Ishikawa (cell line): ENCODE measurements around the gene IER5L.

Experiments
- CEBPB ChIP-seq: IDR thresholded peaks from 2 replicates; pipeline ENCODE4 v1.6.1; 2012
- CREB1 ChIP-seq: IDR thresholded peaks from 2 replicates; pipeline ENCODE4 v1.6.1; 2012; ENCODE audit warnings: low read depth
- EGR1 ChIP-seq: IDR thresholded peaks from 2 replicates; pipeline ENCODE4 v1.6.1; 2012
- EP300 ChIP-seq: IDR thresholded peaks from 2 replicates; pipeline ENCODE4 v1.6.1; 2012; ENCODE audit warnings: borderline replicate concordance
- FOXM1 ChIP-seq: IDR thresholded peaks from 2 replicates; pipeline ENCODE4 v1.6.1; 2012; ENCODE audit warnings: low read depth, borderline replicate concordance
- MAX ChIP-seq: IDR thresholded peaks from 2 replicates; pipeline ENCODE4 v1.6.1; 2012
- NFIC ChIP-seq: IDR thresholded peaks from 2 replicates; pipeline ENCODE4 v1.6.1; 2012
- RAD21 ChIP-seq: IDR thresholded peaks from 2 replicates; pipeline ENCODE4 v1.6.1; 2012; ENCODE audit warnings: low read depth
- REST ChIP-seq: IDR thresholded peaks from 2 replicates; pipeline ENCODE4 v1.6.1; 2012; ENCODE audit warnings: low read depth, mild to moderate bottlenecking
- TAF1 ChIP-seq: IDR thresholded peaks from 2 replicates; pipeline ENCODE4 v1.6.1; 2012; ENCODE audit warnings: low read depth, mild to moderate bottlenecking
- TCF12 ChIP-seq: IDR thresholded peaks from 2 replicates; pipeline ENCODE4 v1.6.1; 2012; ENCODE audit warnings: low read depth
- TEAD4 ChIP-seq: IDR thresholded peaks from 2 replicates; pipeline ENCODE4 v1.6.1; 2012
- USF1 ChIP-seq: IDR thresholded peaks from 2 replicates; pipeline ENCODE4 v1.6.1; 2012
- YY1 ChIP-seq: IDR thresholded peaks from 2 replicates; pipeline ENCODE4 v1.6.1; 2012; ENCODE audit warnings: low read depth
- ZBTB7A ChIP-seq: IDR thresholded peaks from 2 replicates; pipeline ENCODE4 v1.6.1; 2012; ENCODE audit warnings: low read depth

IER5L gene

GRCh38 chr9:129177791-129178567, at the start of gene IER5L:
IER5L (minus strand) TSS chr9:129178261; CDS start chr9:129178052, 209 bp downstream.
- 0 out of 2 replicates have a peak, but pooled peaks have one; percentile 21 for TF ChIP-seq REST
- TF ChIP-seq TCF12, result peak; percentile 22; the same call in 1 of the 2 replicates
- no peak for TF ChIP-seq NFIC
- peak; percentile 87 for TF ChIP-seq MAX
- TF ChIP-seq EGR1, result no peak
- TF ChIP-seq TEAD4, result no peak; the same call in 1 of the 2 replicates
- peak; percentile 15; the same call in 1 of the 2 replicates for TF ChIP-seq RAD21
- no peak for TF ChIP-seq ZBTB7A
- TF ChIP-seq FOXM1, result peak; percentile 53
- TF ChIP-seq CEBPB, result peak; percentile 27; the same call in 1 of the 2 replicates
- TF ChIP-seq EP300, result no peak
- TF ChIP-seq CREB1, result no peak
- 0 out of 2 replicates have a peak, but pooled peaks have one; percentile 47 for TF ChIP-seq YY1
- no peak for TF ChIP-seq USF1
- peak; percentile 98 for TF ChIP-seq TAF1

GRCh38 chr9:129227843-129228189, 49.8 kb upstream of the IER5L start:
- TF ChIP-seq REST, result no peak
- no peak for TF ChIP-seq CEBPB
- no peak for TF ChIP-seq CREB1
- no peak for TF ChIP-seq ZBTB7A
- no peak for TF ChIP-seq EGR1
- no peak for TF ChIP-seq FOXM1
- TF ChIP-seq TCF12, result no peak
- no peak for TF ChIP-seq USF1
- TF ChIP-seq MAX, result no peak
- no peak for TF ChIP-seq RAD21
- no peak for TF ChIP-seq TAF1
- TF ChIP-seq EP300, result no peak

- TF ChIP-seq RAD21 (peak; percentile 10; the same call in 1 of the 2 replicates), CREB1 (no peak), TEAD4 (peak; percentile 67; the same call in 1 of the 2 replicates), REST (no peak), EP300 (peak; percentile 60; the same call in 1 of the 2 replicates), TCF12 (peak; percentile 89), NFIC (peak; percentile 42; the same call in 1 of the 2 replicates), FOXM1 (peak; percentile 44; the same call in 1 of the 2 replicates), YY1 (no peak), CEBPB (no peak), MAX (peak; percentile 67; the same call in 1 of the 2 replicates), TAF1 (no peak), ZBTB7A (peak; percentile 69; the same call in 1 of the 2 replicates), USF1 (no peak), EGR1 (0 out of 2 replicates have a peak, but pooled peaks have one; percentile 35)
These were observed 47.8 kb upstream of the IER5L start for GRCh38 chr9:129225815-129226214.
